Body of pancreas (tissue), 4 donors: ENCODE results near the gene RFC2.

Source experiments
- CTCF ChIP-seq, 7 experiments: fragments of 450-650 bp in 4 of 7; fragments of 200-600 bp in 3 of 7; sonication (generic) in 3 of 7; IDR thresholded peaks; one replicate each; pipeline ENCODE4 v1.5.1; 2016 to 2019; ENCODE audit warnings: antibody characterized with exemption in 7 of 7
- POLR2A ChIP-seq, 3 donors: fragments of 450-650 bp; IDR thresholded peaks; one replicate each; pipeline ENCODE4 v1.6.1; 2016; ENCODE audit warnings: antibody characterized with exemption in 3 of 3, mild to moderate bottlenecking in 2 of 3

DNA sequence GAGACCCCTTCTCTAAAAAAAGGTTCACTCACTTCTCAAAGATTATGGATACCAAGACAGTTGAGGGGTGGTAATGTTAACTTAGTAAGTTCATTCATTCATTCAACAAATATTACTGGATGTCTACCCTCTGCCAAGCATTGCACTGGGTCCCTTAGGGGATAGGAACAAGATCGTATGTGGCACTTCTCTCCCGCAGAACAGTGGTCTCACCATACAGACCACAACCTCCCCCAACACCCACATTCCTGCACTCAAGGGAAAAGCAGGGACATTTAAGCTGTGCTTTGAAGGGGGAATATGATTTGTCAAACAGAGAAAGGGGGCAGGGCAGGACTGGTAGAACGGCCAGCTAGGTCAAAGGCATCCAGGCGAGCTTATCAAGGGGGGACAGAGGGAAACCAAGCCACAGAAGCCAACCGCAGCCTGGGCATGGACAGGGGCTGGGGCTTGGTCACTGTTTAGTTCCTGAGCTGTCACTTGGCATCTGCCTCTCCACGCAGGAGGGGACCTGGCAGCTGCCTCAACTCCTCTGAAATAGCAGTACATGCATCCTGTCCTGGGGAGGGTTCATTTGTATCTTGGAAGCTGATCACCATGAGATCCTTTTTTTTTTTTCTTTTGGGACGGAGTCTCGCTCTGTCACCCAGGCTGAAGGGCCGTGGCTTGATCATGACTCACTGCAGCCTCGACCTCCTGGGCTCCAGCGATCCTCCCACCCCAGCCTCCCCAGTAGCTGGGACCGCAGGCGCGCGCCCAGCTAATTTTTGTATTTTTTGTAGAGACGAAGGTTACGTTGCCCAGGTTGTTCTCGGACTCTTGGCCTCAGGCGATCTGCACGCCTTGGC, 34.1 kb upstream of the RFC2 start:
- TF ChIP-seq CTCF (IDR thresholded peaks at IDR 0.05): no peak
- TF ChIP-seq POLR2A (IDR thresholded peaks at IDR 0.05): no peak
